GM21390 (cell line): ENCODE measurements around the gene SLC25A17.
"Not testable (repeated sequence)": the region's sequence is repeated elsewhere in the genome, so short reads cannot be mapped to it uniquely, and the experiment has no call there.

ENCODE experiments used
- ATAC-seq: cut with Tn5 transposase; IDR thresholded peaks from one replicate; pipeline ENCODE4 v1.9.1; 2021; ENCODE audit not compliant: unreplicated experiment

SLC25A17 gene

GRCh38 chr22:40819599-40820140, 524 bp upstream of the SLC25A17 start:
- ATAC-seq, result no peak

- ATAC-seq, result no peak
These were observed 877 bp downstream of the SLC25A17 start for GRCh38 chr22:40818192-40818746.

- ATAC-seq, result no peak
These were observed 1.4 kb downstream of the SLC25A17 start for GRCh38 chr22:40817737-40818136.

- ATAC-seq, result no peak
These were observed 5.2 kb downstream of the SLC25A17 start for GRCh38 chr22:40813912-40814315.

GRCh38 chr22:40808018-40808841, 10.9 kb downstream of the SLC25A17 start:
- no peak for ATAC-seq

- no peak for ATAC-seq
These were observed 12.4 kb downstream of the SLC25A17 start for GRCh38 chr22:40806711-40807110.

GRCh38 chr22:40805699-40806203, 13.4 kb downstream of the SLC25A17 start:
- no peak for ATAC-seq

- no peak for ATAC-seq
These were observed 13.9 kb downstream of the SLC25A17 start for GRCh38 chr22:40805239-40805638.

GRCh38 chr22:40803321-40803720, 15.8 kb downstream of the SLC25A17 start:
- ATAC-seq, result no peak

GRCh38 chr22:40799008-40799407, 20.1 kb downstream of the SLC25A17 start:
- no peak for ATAC-seq

GRCh38 chr22:40797427-40797826, 21.7 kb downstream of the SLC25A17 start:
- ATAC-seq, result no peak

GRCh38 chr22:40792451-40792850, 26.7 kb downstream of the SLC25A17 start:
- no peak for ATAC-seq

- no peak for ATAC-seq
These were observed 27.9 kb downstream of the SLC25A17 start for GRCh38 chr22:40791241-40791640.

- no peak for ATAC-seq
These were observed 30.0 kb downstream of the SLC25A17 start for GRCh38 chr22:40789131-40789530.

- ATAC-seq, result no peak
These were observed 36.6 kb downstream of the SLC25A17 start for GRCh38 chr22:40782521-40782920.

- ATAC-seq, result not testable (repeated sequence)
These were observed 37.4 kb downstream of the SLC25A17 start for GRCh38 chr22:40781749-40782148.

- no peak for ATAC-seq
These were observed 49.4 kb downstream of the SLC25A17 start for GRCh38 chr22:40769761-40770160.

GRCh38 chr22:40768206-40768605, 50.9 kb downstream of the SLC25A17 start:
- ATAC-seq, result no peak

- no peak for ATAC-seq
These were observed 52.2 kb downstream of the SLC25A17 start for GRCh38 chr22:40766956-40767355.

- ATAC-seq, result no peak
These were observed 54.2 kb downstream of the SLC25A17 start for GRCh38 chr22:40764763-40765441.

GRCh38 chr22:40759294-40759840, 59.8 kb downstream of the SLC25A17 start:
- no peak for ATAC-seq
